NCI-H510A treated with DMSO at 0.1 percent for 48 hours (cell line): ENCODE measurements around the gene LNPK.
"Not testable (repeated sequence)": the region's sequence is repeated elsewhere in the genome, so short reads cannot be mapped to it uniquely, and the experiment has no call there.

ENCODE experiments used
- DNase-seq: peaks from one replicate; lab custom pipeline; 2025; lab: John Stamatoyannopoulos, UW

Gene LNPK

GRCh38 chr2:176001916-176002687 is at the start of gene LNPK:
Gene LNPK (minus strand): TSS chr2:176002267. CDS start chr2:175995584, 6,683 bp downstream.
- peak; percentile 92 for DNase-seq

- no peak for DNase-seq
These were observed 37.3 kb upstream of the LNPK start for GRCh38 chr2:176039375-176039774.

GRCh38 chr2:176038694-176039093 is 36.6 kb upstream of the LNPK start:
- no peak for DNase-seq

GRCh38 chr2:176035013-176035691 is 33.1 kb upstream of the LNPK start:
- DNase-seq: no peak

GRCh38 chr2:176027806-176028205 is 25.7 kb upstream of the LNPK start:
- no peak for DNase-seq

- DNase-seq: no peak
These were observed 23.9 kb upstream of the LNPK start for GRCh38 chr2:176025932-176026331.

- no peak for DNase-seq
These were observed 22.0 kb upstream of the LNPK start for GRCh38 chr2:176024083-176024482.

GRCh38 chr2:176022048-176022447 is 20.0 kb upstream of the LNPK start:
- no peak for DNase-seq

- no peak for DNase-seq
These were observed 18.3 kb upstream of the LNPK start for GRCh38 chr2:176020400-176020799.

- DNase-seq: no peak
These were observed 16.6 kb upstream of the LNPK start for GRCh38 chr2:176018708-176019107.

GRCh38 chr2:176009445-176009844 is 7.4 kb upstream of the LNPK start:
- DNase-seq: no peak

GRCh38 chr2:176004934-176005333 is 2.9 kb upstream of the LNPK start:
- no peak for DNase-seq

GRCh38 chr2:176003958-176004357 is 1.9 kb upstream of the LNPK start:
- no peak for DNase-seq

- peak; percentile 65 for DNase-seq
These were observed 682 bp upstream of the LNPK start for GRCh38 chr2:176002688-176003210.

GRCh38 chr2:176001281-176001915 is 669 bp downstream of the LNPK start:
- DNase-seq: peak; percentile 62

GRCh38 chr2:175999283-175999819 is 2.7 kb downstream of the LNPK start:
- no peak for DNase-seq

- DNase-seq: no peak
These were observed 12.0 kb downstream of the LNPK start for GRCh38 chr2:175990099-175990498.

GRCh38 chr2:175987126-175987525 is 14.9 kb downstream of the LNPK start:
- DNase-seq: not testable (repeated sequence)

- no peak for DNase-seq
These were observed 17.2 kb downstream of the LNPK start for GRCh38 chr2:175984846-175985245.

- DNase-seq: no peak
These were observed 20.5 kb downstream of the LNPK start for GRCh38 chr2:175981551-175981950.

- no peak for DNase-seq
These were observed 25.5 kb downstream of the LNPK start for GRCh38 chr2:175976391-175977157.

- no peak for DNase-seq
These were observed 28.7 kb downstream of the LNPK start for GRCh38 chr2:175973373-175973772.
